Left renal pelvis (tissue), 4 donors: ENCODE measurements around the gene COMT. TPM values are rescaled to one million over a fixed set of nuclear protein-coding genes. Genes with fewer than 3 reads are reported as not detected.
"Not testable (repeated sequence)": the region's sequence is repeated elsewhere in the genome, so short reads cannot be mapped to it uniquely, and the experiment has no call there.

Experiments used
- DNase-seq, 4 donors: peaks; one replicate each; pipeline ENCODE4 v3.0.0-alpha.2; 2013; ENCODE audit warnings: low read depth in 4 of 4, low spot score in 3 of 4
- polyA plus RNA-seq, 4 donors: library from polyadenylated mRNA; unstranded; fragments of 120-200 nt; gene quantifications; one replicate each; pipeline ENCODE4 v1.2.1, GENCODE V29; 2013; ENCODE audit not compliant: insufficient read length in 4 of 4

Gene COMT
- polyA plus RNA-seq, 4 donors: 47.7 to 143 (median 97.2) TPM

- DNase-seq: not testable (repeated sequence)
These were observed 34.7 kb upstream of the COMT start for GRCh38 chr22:19906864-19907263.

- DNase-seq: not testable (repeated sequence)
These were observed 33.7 kb upstream of the COMT start for GRCh38 chr22:19907902-19908301.

DNA sequence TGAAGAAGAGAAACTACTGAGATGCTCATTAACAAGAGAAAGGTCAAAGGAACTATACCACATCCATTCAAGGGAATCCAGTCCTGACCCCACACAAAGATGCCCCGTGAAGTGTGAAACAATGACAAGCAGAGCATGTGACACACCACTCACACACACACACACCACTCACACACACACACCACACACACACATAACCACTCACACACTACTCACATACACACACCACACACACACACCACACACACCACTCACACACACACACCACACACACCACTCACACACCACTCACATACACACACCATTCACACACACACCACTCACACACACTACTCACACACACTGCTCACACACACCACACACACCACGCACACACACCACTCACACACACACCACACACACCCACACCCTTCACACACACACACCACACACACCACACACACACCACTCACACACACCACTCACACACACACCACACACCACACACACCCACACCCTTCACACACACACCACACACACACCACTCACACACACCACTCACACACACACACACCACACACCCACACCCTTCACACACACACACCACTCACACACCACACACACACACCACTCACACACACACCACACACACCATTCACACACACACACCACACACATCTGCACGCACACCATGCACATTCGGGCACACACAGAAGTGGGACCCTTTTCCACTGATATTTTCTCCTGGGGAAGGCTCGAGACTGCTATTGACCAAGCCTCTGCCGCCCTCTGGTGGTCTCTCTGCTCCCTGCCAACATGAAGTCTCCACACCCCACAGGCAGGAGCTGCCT lies 32.0 kb upstream of the COMT start:
- peak in 3 of 4 donors; percentile 54 to 64 (median 58) for DNase-seq

- no peak for DNase-seq
These were observed 31.3 kb upstream of the COMT start for GRCh38 chr22:19910180-19910744.

- no peak for DNase-seq
These were observed 29.9 kb upstream of the COMT start for GRCh38 chr22:19911540-19912270.

DNA sequence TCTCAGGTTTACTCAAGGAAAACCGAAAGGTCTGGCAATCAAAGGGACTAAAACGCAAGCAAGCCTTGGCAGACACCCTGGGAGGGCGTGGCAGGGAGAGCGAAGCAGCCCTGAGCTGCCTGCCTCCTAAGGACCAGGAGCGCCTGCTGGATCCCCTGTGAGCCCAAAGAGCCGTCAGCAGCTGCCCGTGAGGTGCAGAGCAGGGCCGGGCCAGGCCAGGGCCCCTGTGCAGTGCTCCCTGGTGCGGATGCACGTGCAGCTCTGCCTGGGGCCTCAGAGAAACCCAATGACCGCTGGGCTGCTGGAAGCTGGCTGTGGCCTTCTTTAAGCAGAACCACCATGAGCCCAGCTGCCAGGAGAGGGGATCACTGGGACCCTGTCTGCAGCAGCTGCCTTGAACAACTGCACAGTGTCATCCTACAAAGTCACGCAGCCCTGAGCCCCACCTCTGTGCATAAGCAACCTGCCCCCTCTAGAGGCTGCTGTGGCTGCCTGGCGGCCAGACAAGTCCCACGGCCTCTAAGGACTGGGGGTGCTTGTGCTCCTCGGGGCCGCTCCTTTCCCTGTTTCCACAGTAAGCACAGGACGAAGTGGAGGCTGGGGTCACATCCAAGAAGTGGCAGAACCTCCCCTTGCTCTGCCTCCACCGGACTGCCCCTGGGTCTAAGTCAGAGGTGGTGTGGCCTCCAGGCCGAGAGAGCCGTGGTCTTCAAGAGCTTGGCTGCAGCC lies 29.1 kb upstream of the COMT start:
- DNase-seq: no peak

DNA sequence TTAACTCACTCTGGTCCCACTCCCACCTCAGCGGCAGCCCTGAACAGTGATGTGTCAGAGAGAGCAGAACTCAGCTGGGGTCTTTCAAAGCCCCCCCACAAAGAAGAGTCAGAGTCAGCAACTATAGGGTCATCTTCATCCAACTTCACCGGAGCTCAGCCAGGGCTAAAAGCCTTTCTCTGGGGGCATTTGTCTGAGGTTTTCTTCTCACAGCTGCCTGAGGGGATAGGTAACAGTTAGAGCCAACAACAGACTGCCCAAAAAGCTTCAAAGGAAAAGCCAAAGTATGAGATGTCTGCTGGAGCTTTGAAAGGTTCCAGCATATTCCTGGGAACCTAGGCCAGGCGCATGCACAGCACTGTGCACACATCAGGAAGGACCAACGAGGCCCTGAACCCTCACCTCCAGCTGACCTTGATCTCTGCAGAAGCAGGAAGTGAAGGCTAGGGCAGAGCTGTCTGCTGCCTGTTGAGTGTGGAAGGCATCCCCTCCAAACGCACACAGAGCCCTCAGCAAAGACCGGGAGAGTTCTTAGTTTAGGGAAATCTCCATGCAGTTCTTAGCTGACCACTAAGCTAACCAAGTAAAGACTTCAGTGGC lies 28.1 kb upstream of the COMT start:
- DNase-seq: no peak

DNA sequence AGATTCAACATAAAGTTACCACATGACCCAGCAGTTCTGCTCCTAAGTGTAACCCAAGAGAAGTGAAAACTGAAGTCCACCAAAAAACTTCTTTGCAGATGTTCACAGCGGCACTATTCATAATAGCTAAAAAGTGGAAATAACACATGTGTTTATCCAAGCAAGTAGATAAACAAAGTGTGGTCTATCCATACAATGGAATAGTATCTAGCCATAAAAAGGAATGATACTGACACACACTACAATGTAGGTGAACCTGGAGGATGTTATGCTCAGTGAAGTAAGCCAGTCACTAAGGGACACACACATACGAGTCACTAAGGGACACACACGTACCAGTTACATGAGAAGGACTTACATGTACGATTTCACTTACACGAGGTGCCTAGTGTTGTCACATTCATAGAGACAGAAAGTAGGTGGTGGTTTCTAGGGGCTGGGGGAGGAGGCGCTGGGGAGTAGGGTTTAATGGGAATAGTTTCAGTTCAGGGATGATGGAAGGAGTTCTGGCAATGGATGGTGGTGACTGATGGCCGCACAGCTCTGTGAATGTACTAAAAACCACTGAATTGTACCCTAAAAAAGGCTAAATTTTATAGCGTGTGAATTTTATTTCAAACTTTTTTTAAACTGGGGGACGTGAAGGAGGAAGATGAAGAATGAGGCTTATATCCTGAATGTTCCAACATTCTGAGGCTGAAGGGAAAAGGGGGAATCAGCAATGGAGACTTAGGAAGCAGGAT lies 27.2 kb upstream of the COMT start:
- no peak for DNase-seq

GRCh38 chr22:19915287-19915954 lies 26.2 kb upstream of the COMT start:
- no peak for DNase-seq

GRCh38 chr22:19916006-19916405 lies 25.6 kb upstream of the COMT start:
- no peak for DNase-seq

DNA sequence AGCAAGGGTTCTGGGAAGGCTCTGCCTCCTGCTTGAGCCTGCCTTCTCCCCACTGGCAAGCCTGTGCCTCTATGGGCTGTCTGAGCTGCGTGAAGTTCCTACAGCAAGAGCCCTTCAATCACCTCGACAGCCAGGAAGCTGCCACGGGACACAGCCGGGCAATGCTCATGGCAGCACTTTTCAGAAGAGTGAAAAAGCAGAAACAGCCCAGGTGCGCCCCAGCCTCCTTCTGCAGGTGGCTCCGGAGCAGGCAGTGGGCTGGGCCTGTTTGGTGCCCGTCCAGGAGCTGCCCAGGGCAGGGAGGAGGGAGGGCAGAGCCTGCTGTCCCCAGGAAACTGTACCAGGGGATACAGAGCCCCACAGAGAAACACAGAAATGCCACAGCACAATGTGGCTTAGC lies 24.6 kb upstream of the COMT start:
- DNase-seq: no peak

GRCh38 chr22:19917389-19918138 lies 24.0 kb upstream of the COMT start:
- DNase-seq: no peak

GRCh38 chr22:19918332-19919106 lies 23.1 kb upstream of the COMT start:
- no peak for DNase-seq

DNA sequence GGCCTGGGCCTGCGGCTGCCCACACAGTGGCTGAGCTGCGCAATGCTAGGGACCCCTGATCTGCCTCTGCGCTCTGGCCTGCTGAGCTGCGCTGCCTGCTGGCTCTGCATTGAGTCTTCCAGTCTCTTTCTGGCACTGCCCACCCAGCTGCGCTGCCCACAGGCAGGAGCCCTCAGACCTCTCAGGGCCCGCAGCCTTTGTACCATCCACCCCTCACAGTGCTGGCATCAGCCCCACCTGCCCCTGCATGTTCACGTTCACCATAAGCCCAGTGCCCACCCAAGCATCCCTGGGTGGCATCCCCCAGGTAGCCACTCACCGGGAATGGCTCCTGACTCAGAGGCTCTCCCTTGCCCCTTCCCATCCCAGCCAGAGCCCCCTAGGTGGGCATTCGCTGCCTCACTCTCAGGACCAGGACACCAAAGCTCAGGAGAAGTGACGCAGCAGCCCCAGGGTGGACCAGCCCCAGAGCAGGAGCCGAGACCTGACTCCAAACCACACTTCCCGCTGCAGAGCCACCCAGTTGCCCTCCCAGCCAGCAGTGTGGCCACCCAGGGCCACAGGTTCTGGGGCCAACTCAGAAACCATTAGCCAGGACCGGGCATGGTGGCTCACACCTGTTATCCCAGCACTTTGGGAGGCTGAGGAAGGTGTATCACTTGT lies 21.7 kb upstream of the COMT start:
- DNase-seq: no peak

DNA sequence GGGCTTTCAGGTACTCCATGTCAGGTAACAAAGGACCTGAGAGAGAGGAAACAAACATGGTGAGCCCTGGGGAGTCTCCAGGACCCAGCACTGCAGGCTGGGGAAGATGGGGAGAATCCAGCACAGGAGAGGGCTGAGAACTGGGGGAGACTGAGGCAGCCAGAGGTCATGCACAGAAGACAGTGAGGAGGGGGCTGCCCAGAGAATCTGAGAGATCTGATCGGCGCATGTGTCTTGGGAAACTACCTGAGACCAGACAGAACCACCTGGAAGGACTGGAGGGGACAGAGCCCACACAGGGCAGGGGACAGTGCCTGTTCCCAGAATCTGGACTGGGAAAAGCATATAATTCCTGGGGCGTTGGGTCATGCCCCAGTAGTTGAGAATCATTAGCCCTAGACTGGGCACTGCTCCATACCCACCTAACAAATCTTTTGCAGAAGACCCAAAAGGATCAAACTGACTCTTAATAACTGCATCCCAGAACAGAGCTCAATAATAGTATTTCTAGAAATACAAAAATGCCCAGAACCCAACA lies 20.0 kb upstream of the COMT start:
- no peak for DNase-seq

DNA sequence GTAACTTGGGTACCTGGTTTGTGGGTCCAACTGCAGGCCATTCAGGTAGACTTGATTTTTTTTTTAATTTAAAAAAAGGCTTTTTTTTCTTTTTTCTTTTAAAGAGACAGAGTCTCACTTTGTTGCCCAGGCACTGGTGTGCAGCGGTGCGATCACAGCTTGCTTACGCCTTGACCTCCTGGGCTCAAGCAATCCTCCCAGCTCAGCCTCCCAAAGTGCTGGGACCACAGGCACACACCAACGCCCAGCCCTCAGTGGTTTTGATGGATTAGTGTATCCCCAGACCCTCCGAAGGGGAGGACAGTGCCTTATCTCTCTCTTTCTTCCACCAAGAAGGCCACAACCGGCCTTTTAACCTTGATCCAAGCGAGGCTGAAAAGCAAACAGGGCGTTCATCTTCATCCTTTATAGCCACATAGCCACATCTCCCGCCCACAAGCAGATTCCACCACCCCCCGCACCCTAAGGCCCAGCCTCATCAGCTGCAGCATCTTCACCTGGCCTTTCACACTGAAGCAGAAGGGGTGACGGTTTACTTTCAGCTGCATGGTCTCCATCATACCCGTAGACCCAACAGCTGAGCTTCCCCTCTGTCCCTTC lies 17.6 kb upstream of the COMT start:
- no peak for DNase-seq

GRCh38 chr22:19926028-19926427 lies 15.5 kb upstream of the COMT start:
- DNase-seq: not testable (repeated sequence)
